GM23338 (cell line): ENCODE results near the gene SNX7. TPM values are rescaled to one million over a fixed set of nuclear protein-coding genes. Genes with fewer than 3 reads are reported as not detected.

Experiments
- ATAC-seq: fragments of 200-7000 bp; cut with Tn5 transposase; 3 replicates; pipeline ENCODE4 v1.9.1; 2020
- DNase-seq: peaks from one replicate; pipeline ENCODE4 v3.0.0-alpha.2; 2015; ENCODE audit warnings: low spot score
- H2AFZ ChIP-seq: fragments of 200-600 bp; sonication (generic); 2 replicates; pipeline ENCODE4 v1.8.0; 2016; ENCODE audit warnings: antibody characterized with exemption, mild to moderate bottlenecking, moderate library complexity
- H3F3A ChIP-seq: fragments of 200-600 bp; sonication (generic); replicated peaks from 2 replicates; pipeline ENCODE4 v1.8.0; 2017; ENCODE audit warnings: antibody characterized with exemption, mixed run types, low read depth
- H3K27ac ChIP-seq: fragments of 200-600 bp; sonication (generic); 2 replicates; pipeline ENCODE4 v1.6.1; 2016; ENCODE audit warnings: low read depth
- H3K27me3 ChIP-seq: fragments of 200-600 bp; sonication (generic); 2 replicates; pipeline ENCODE4 v1.8.0; 2016; ENCODE audit warnings: mild to moderate bottlenecking, mixed run types, moderate library complexity; ENCODE audit not compliant: insufficient read depth
- H3K36me3 ChIP-seq: fragments of 200-600 bp; sonication (generic); 2 replicates; pipeline ENCODE4 v1.8.0; 2016; ENCODE audit warnings: mild to moderate bottlenecking; ENCODE audit not compliant: insufficient read depth
- H3K4me1 ChIP-seq: fragments of 200-600 bp; sonication (generic); 2 replicates; pipeline ENCODE4 v1.8.0; 2016; ENCODE audit warnings: mild to moderate bottlenecking, moderate library complexity; ENCODE audit not compliant: insufficient read depth
- H3K4me2 ChIP-seq: fragments of 200-600 bp; sonication (generic); 2 replicates; pipeline ENCODE4 v1.7.1; 2017; ENCODE audit warnings: mixed run types
- H3K4me3 ChIP-seq: fragments of 200-600 bp; sonication (generic); 2 replicates; pipeline ENCODE4 v1.6.1; 2016; ENCODE audit warnings: mixed run types
- H3K79me2 ChIP-seq: fragments of 200-600 bp; sonication (generic); replicated peaks from 2 replicates; pipeline ENCODE4 v1.8.0; 2017; ENCODE audit warnings: mild to moderate bottlenecking; ENCODE audit not compliant: insufficient read depth
- H3K9me2 ChIP-seq: fragments of 200-600 bp; sonication (generic); 2 replicates; pipeline ENCODE4 v1.8.0; 2017; ENCODE audit not compliant: insufficient read depth
- H4K20me1 ChIP-seq: fragments of 200-600 bp; sonication (generic); replicated peaks from 2 replicates; pipeline ENCODE4 v1.8.0; 2017; ENCODE audit warnings: mild to moderate bottlenecking; ENCODE audit not compliant: insufficient read depth
- H3K27ac Mint-ChIP-seq: 2 replicates; pipeline ENCODE4 v1.8.0; 2020; ENCODE audit warnings: inconsistent platforms, mild to moderate bottlenecking, moderate library complexity, mixed read lengths
- H3K27me3 Mint-ChIP-seq: 3 replicates; pipeline ENCODE4 v1.8.0; 2022; ENCODE audit warnings: low read depth, mild to moderate bottlenecking, moderate library complexity, mixed read lengths, inconsistent platforms; ENCODE audit not compliant: insufficient read depth, poor library complexity
- H3K36me3 Mint-ChIP-seq: 3 replicates; pipeline ENCODE4 v1.8.0; 2021; ENCODE audit warnings: low read depth, mild to moderate bottlenecking, inconsistent platforms, moderate library complexity, mixed read lengths
- H3K4me1 Mint-ChIP-seq: 3 replicates; pipeline ENCODE4 v1.8.0; 2020; ENCODE audit warnings: mild to moderate bottlenecking, inconsistent platforms, mixed read lengths
- H3K4me3 Mint-ChIP-seq: 3 replicates; pipeline ENCODE4 v1.8.0; 2021; ENCODE audit warnings: moderate library complexity, mild to moderate bottlenecking, inconsistent platforms, mixed read lengths
- H3K9me3 Mint-ChIP-seq: 3 replicates; pipeline ENCODE4 v1.8.0; 2020; ENCODE audit warnings: moderate library complexity, mild to moderate bottlenecking, inconsistent platforms, mixed read lengths
- CREB1 ChIP-seq: fragments of 250-450 bp; sonication (Bioruptor Pico); IDR thresholded peaks from 2 replicates; pipeline ENCODE4 v1.5.0; 2020; ENCODE audit warnings: low read depth, mild to moderate bottlenecking, moderate library complexity
- CTCF ChIP-seq, 2 experiments: fragments of 200-600 bp in 1 of 2; sonication (generic) in 1 of 2; conservative IDR thresholded peaks; 2 replicates each; pipeline versions ENCODE4 v1.5.1 to v1.6.1; 2016 to 2017; ENCODE audit warnings: antibody characterized with exemption in 2 of 2, low read depth in 2 of 2, mild to moderate bottlenecking in 2 of 2, moderate library complexity in 1 of 2
- ETS1 ChIP-seq: IDR thresholded peaks from 2 replicates; pipeline ENCODE4 v1.6.1; 2016; ENCODE audit warnings: antibody characterized with exemption
- EZH2 ChIP-seq: fragments of 200-600 bp; sonication (generic); IDR thresholded peaks from one replicate; pipeline ENCODE4 v1.8.0; 2017; ENCODE audit warnings: antibody characterized with exemption, mild to moderate bottlenecking, low read depth; ENCODE audit not compliant: unreplicated experiment
- EZH2phosphoT487 ChIP-seq: fragments of 200-600 bp; sonication (generic); IDR thresholded peaks from one replicate; pipeline ENCODE4 v1.8.1; 2018; ENCODE audit warnings: antibody characterized with exemption; ENCODE audit not compliant: unreplicated experiment
- JUNB ChIP-seq: IDR thresholded peaks from one replicate; pipeline ENCODE4 v1.6.1; 2016; ENCODE audit warnings: antibody characterized with exemption; ENCODE audit not compliant: unreplicated experiment
- NANOG ChIP-seq: IDR thresholded peaks from 2 replicates; pipeline ENCODE4 v1.6.1; 2016; ENCODE audit warnings: antibody characterized with exemption, borderline replicate concordance
- POLR2AphosphoS5 ChIP-seq: IDR thresholded peaks from 2 replicates; pipeline ENCODE4 v1.6.1; 2016; ENCODE audit warnings: antibody characterized with exemption, low read depth
- STAT1 ChIP-seq: IDR thresholded peaks from one replicate; pipeline ENCODE4 v1.6.1; 2016; ENCODE audit warnings: antibody characterized with exemption; ENCODE audit not compliant: unreplicated experiment
- ZNF114 ChIP-seq: fragments of 250-450 bp; sonication (Bioruptor Pico); IDR thresholded peaks from 2 replicates; pipeline ENCODE4 v1.5.0; 2020; ENCODE audit warnings: mild to moderate bottlenecking, moderate library complexity
- ZNF331 ChIP-seq: fragments of 250-450 bp; sonication (Bioruptor Pico); IDR thresholded peaks from 2 replicates; pipeline ENCODE4 v1.5.0; 2020; ENCODE audit warnings: low read depth, mild to moderate bottlenecking, moderate library complexity
- ZNF462 ChIP-seq: fragments of 250-450 bp; sonication (Bioruptor Pico); IDR thresholded peaks from 2 replicates; pipeline ENCODE4 v1.5.0; 2020; ENCODE audit warnings: mild to moderate bottlenecking, moderate library complexity
- polyA plus RNA-seq: library from polyadenylated mRNA; unstranded; fragments of >200 nt; fragmentation: Nextera tagmentation; extraction: Ambion mirVana; gene quantifications from 2 replicates; pipeline ENCODE4 v1.2.1, GENCODE V29; 2016
- total RNA-seq: library from RNA; depleted of rRNA; stranded (reverse); fragments of >200 nt; shearing (Covaris generic); gene quantifications from 2 replicates; pipeline ENCODE4 v1.2.3, GENCODE V29; 2014

SNX7 gene
- total and polyA plus RNA-seq, 2 experiments from 2014 or later = 20.4 to 23.0 TPM

GRCh38 chr1:98692482-98692881, 31.0 kb downstream of the SNX7 start (continued):
- TF ChIP-seq CTCF (conservative IDR thresholded peaks at IDR 0.05; ENCODE audit: low read depth in 2 of 2) = no peak
- TF ChIP-seq JUNB = no peak

- H3K27ac Mint-ChIP-seq = no peak overlapping the region
- no peaks in the 10 kb centered on the region for H3K9me2 ChIP-seq
- TF ChIP-seq EZH2phosphoT487 = no peak
- TF ChIP-seq POLR2AphosphoS5 = no peak
- no peak for TF ChIP-seq JUNB
- TF ChIP-seq EZH2 = no peak
- TF ChIP-seq ETS1 = no peak
- no peak for TF ChIP-seq ZNF462
- no peak for TF ChIP-seq CREB1
- no peak for TF ChIP-seq STAT1
- no peak for TF ChIP-seq ZNF114 (CRISPR knock-in tag)
- TF ChIP-seq CTCF (conservative IDR thresholded peaks at IDR 0.05; ENCODE audit: low read depth in 2 of 2) = no peak
- TF ChIP-seq ZNF331 (CRISPR knock-in tag) = no peak
- no peak for TF ChIP-seq NANOG
Measured at GRCh38 chr1:98693385-98693784, 31.9 kb downstream of the SNX7 start.

More at GRCh38 chr1:98693385-98693784, 31.9 kb downstream of the SNX7 start:
- Mint-ChIP-seq H3K27me3 (no peaks in the 10 kb centered on the region), H3K4me3 (no peak overlapping the region), H3K36me3 (no peaks in the 10 kb centered on the region), H3K9me3 (no peaks in the 10 kb centered on the region), H3K4me1 (no peaks in the 10 kb centered on the region)
- Histone ChIP-seq H3K27ac (no peak overlapping the region), H3K4me3 (no peak overlapping the region), H2AFZ (no peak overlapping the region), H3K79me2 (no peaks in the 10 kb centered on the region), H3F3A (no peaks in the 10 kb centered on the region), H3K4me1 (no peaks in the 10 kb centered on the region), H3K4me2 (no peak overlapping the region), H3K36me3 (no peaks in the 10 kb centered on the region), H3K27me3 (no peaks in the 10 kb centered on the region), H4K20me1 (no peaks in the 10 kb centered on the region)
- DNase-seq (no peak), ATAC-seq (no peak)
